ENCODE measurements around the gene RAB11B.
A peak's percentile ranks its signal among the peaks of the same experiment; 100 is the strongest.
"Not testable (repeated sequence)": the region's sequence is repeated elsewhere in the genome, so short reads cannot be mapped to it uniquely, and the experiment has no call there.

Gene RAB11B

DNA sequence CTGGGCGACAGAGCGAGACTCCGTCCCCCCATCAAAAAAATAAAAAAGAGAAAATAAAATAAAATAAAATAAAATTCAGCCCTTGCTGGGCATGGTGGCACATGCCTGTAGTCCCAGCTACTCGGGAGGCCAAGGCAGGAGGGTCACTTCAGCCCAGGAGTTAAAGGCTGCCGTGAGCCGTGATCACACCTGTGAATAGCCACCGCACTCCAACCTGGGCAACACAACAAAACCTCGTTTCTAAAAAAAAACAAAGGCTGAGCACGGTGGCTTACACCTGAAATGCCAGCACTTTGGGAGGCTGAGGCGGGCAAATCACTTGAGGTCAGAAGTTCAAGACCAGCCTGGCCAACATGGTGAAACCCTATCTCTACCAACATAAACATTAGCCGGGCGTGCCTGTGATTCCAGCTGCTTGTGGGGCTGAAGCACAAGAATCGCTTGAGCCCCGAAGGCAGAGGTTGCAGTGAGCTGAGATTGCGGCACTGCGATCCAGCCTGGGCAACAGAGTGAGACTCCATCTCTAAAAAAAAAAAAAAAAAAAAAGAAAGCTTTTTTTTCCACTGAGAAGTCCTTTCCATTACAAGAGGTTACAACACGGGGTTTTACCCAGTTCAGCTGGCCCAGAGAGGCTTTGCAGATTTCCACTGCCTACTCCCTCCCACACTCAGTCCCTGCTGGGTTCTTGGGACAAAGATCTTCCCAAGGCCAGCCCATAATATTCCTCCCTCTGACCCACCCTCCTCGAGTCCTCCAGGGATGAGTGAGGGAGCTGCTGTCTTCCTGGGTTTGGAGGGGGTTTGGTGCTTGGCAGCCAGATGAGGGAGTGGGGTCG is 19.8 kb upstream of the RAB11B start:
- Histone ChIP-seq H3K4me3 (ENCODE audit: low read depth in 1 of 2, low read length in 1 of 2) (no peak overlapping the region), H3K27me3 (peaks cover 38% of the 10 kb centered on the region), H3K36me3 (no peaks in the 10 kb centered on the region), H3K4me1 (ENCODE audit: control insufficient read depth in 1 of 2, insufficient read depth in 1 of 2, low read depth in 1 of 2, low read length in 1 of 2) (no peaks in the 10 kb centered on the region), H3K27ac (no peak overlapping the region), H3K9me3 (no peaks in the 10 kb centered on the region)
- TF ChIP-seq, protein P1, sequence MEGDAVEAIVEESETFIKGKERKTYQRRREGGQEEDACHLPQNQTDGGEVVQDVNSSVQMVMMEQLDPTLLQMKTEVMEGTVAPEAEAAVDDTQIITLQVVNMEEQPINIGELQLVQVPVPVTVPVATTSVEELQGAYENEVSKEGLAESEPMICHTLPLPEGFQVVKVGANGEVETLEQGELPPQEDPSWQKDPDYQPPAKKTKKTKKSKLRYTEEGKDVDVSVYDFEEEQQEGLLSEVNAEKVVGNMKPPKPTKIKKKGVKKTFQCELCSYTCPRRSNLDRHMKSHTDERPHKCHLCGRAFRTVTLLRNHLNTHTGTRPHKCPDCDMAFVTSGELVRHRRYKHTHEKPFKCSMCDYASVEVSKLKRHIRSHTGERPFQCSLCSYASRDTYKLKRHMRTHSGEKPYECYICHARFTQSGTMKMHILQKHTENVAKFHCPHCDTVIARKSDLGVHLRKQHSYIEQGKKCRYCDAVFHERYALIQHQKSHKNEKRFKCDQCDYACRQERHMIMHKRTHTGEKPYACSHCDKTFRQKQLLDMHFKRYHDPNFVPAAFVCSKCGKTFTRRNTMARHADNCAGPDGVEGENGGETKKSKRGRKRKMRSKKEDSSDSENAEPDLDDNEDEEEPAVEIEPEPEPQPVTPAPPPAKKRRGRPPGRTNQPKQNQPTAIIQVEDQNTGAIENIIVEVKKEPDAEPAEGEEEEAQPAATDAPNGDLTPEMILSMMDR (IDR thresholded peaks at IDR 0.05), result no peak

DNA sequence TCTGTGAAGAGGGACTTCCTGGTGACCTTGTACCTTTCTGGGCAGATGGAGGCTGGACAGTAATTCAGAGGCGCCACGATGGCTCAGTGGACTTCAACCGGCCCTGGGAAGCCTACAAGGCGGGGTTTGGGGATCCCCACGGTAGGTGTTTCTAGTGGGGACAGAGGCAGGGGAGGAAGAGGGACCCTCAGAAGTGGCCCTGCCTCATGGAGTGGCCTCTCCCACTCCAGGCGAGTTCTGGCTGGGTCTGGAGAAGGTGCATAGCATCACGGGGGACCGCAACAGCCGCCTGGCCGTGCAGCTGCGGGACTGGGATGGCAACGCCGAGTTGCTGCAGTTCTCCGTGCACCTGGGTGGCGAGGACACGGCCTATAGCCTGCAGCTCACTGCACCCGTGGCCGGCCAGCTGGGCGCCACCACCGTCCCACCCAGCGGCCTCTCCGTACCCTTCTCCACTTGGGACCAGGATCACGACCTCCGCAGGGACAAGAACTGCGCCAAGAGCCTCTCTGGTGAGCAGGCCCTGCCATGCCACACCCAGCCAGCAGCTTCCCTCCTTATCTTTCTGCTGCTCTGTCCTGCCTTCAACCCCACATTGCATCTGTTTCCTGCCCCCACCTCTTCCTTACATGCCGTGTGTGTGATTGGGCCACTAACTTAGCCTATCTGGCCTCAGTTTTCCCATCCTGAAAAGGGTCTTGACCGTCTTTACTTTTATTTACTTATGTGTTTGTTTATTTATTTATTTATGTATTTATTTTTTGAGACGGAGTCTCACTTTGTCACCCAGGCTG is 19.0 kb upstream of the RAB11B start:
- H3K27me3 ChIP-seq, result peaks cover 30% of the 10 kb centered on the region
- TF ChIP-seq, protein P1 (IDR thresholded peaks at IDR 0.05), result no peak
- no peak overlapping the region for H3K27ac ChIP-seq
- H3K36me3 ChIP-seq, result no peaks in the 10 kb centered on the region
- H3K4me3 ChIP-seq (ENCODE audit: low read depth in 1 of 2, low read length in 1 of 2), result no peak overlapping the region
- H3K9me3 ChIP-seq, result no peaks in the 10 kb centered on the region
- H3K4me1 ChIP-seq (ENCODE audit: control insufficient read depth in 1 of 2, insufficient read depth in 1 of 2, low read depth in 1 of 2, low read length in 1 of 2), result no peaks in the 10 kb centered on the region

DNA sequence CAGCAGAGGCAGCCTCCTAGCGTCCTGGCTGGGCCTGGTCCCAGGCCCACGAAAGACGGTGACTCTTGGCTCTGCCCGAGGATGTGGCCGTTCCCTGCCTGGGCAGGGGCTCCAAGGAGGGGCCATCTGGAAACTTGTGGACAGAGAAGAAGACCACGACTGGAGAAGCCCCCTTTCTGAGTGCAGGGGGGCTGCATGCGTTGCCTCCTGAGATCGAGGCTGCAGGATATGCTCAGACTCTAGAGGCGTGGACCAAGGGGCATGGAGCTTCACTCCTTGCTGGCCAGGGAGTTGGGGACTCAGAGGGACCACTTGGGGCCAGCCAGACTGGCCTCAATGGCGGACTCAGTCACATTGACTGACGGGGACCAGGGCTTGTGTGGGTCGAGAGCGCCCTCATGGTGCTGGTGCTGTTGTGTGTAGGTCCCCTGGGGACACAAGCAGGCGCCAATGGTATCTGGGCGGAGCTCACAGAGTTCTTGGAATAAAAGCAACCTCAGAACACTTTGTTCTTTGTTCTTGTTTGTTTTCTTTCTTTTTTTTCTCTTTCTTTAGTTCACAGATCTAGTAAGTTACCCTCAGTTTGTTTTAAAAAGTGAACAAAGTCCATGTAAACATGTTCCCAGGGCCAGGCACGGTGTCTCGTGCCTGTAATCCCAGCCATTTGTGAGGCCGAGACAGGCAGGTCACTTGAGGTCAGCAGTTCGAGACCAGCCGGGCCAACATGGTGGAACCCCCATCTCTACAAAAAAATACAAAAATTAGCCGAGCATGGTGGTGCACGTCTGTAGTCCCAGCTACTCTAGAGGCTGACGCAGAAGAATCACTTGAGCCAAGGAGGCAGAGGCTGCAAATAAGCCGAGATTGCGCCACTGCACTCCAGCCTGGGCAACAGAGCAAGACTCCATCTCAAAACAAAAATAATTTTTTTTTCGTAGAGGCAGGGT is 16.0 kb upstream of the RAB11B start:
- Histone ChIP-seq H3K36me3 (peaks cover 3% of the 10 kb centered on the region), H3K4me1 (ENCODE audit: control insufficient read depth in 1 of 2, insufficient read depth in 1 of 2, low read depth in 1 of 2, low read length in 1 of 2) (no peaks in the 10 kb centered on the region), H3K27me3 (peaks cover under 1% of the 10 kb centered on the region), H3K4me3 (ENCODE audit: low read depth in 1 of 2, low read length in 1 of 2) (no peak overlapping the region), H3K27ac (no peak overlapping the region), H3K9me3 (no peaks in the 10 kb centered on the region)
- TF ChIP-seq, protein P1 (IDR thresholded peaks at IDR 0.05), result no peak

DNA sequence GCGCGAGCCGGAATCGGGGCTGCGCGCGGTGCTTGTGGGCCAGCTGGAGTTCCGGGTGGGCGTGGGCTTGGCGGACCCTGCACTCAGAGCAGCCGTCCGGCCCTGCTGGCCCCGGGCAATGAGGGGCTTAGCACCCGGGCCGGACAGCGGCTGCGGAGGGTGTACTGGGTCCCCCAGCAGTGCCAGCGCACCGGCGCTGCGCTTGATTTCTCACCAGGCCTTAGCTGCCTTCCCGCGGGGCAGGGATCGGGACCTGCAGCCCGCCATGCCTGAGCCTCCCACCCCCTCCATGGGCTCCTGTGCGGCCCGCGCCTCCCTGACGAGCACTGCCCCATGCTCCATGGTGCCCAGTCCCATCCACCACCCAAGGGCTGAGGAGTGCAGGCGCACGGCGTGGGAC is 14.4 kb upstream of the RAB11B start:
- H3K27me3 ChIP-seq, H3K36me3 ChIP-seq: not testable (repeated sequence)

DNA sequence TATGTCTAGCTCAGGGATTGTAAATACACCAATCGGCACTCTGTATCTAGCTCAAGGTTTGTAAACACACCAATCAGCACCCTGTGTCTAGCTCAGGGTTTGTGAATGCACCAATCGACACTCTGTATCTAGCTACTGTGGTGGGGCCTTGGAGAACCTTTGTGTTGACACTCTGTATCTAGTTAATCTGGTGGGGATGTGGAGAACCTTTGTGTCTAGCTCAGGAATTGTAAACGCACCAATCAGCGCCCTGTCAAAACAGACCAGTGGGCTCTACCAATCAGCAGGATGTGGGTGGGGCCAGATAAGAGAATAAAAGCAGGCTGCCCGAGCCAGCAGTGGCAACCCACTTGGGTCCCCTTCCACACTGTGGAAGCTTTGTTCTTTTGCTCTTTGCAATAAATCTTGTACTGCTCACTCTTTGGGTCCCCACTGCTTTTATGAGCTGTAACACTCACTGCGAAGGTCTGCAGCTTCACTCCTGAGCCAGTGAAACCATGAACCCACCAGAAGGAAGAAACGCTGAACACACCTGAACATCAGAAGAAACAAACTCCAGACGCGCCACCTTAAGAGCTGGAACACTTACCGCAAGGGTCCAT is 13.7 kb upstream of the RAB11B start:
- H3K4me3 ChIP-seq (ENCODE audit: low read depth in 1 of 2, low read length in 1 of 2); H3K27ac ChIP-seq; H3K27me3 ChIP-seq; H3K4me1 ChIP-seq (ENCODE audit: control insufficient read depth in 1 of 2, insufficient read depth in 1 of 2, low read depth in 1 of 2, low read length in 1 of 2); H3K9me3 ChIP-seq; H3K36me3 ChIP-seq: not testable (repeated sequence)

More for the DNA sequence above, 14.4 kb upstream of the RAB11B start:
- H3K27ac ChIP-seq; H3K4me3 ChIP-seq (ENCODE audit: low read depth in 1 of 2, low read length in 1 of 2); H3K9me3 ChIP-seq; H3K4me1 ChIP-seq (ENCODE audit: control insufficient read depth in 1 of 2, insufficient read depth in 1 of 2, low read depth in 1 of 2, low read length in 1 of 2): not testable (repeated sequence)

DNA sequence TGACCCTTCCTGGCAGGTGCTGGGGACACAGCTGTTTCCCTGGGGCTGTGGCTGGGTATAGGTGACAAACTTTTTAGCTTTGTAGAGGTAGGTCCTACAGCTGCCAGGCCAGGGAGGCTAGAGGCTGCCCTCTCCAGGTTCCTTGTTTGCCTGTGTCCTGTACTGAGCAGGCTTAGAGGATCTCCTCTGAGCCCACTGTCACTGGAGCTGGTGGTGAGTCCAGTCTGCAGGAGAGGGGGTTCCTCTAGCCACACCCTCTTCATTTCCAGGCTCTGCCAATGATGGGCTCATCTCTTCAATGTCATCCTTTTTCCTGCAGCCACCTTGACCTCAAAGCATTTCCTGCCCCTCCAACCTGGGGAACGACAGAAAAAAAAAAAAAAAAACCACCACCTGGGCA is 12.6 kb upstream of the RAB11B start:
- no peaks in the 10 kb centered on the region for H3K27me3 ChIP-seq
- TF ChIP-seq, protein P1 (IDR thresholded peaks at IDR 0.05), result no peak
- H3K36me3 ChIP-seq, result peaks cover 3% of the 10 kb centered on the region
- H3K4me1 ChIP-seq (ENCODE audit: control insufficient read depth in 1 of 2, insufficient read depth in 1 of 2, low read depth in 1 of 2, low read length in 1 of 2), result no peaks in the 10 kb centered on the region
- no peaks in the 10 kb centered on the region for H3K9me3 ChIP-seq
- no peak overlapping the region for H3K4me3 ChIP-seq (ENCODE audit: low read depth in 1 of 2, low read length in 1 of 2)
- no peak overlapping the region for H3K27ac ChIP-seq

DNA sequence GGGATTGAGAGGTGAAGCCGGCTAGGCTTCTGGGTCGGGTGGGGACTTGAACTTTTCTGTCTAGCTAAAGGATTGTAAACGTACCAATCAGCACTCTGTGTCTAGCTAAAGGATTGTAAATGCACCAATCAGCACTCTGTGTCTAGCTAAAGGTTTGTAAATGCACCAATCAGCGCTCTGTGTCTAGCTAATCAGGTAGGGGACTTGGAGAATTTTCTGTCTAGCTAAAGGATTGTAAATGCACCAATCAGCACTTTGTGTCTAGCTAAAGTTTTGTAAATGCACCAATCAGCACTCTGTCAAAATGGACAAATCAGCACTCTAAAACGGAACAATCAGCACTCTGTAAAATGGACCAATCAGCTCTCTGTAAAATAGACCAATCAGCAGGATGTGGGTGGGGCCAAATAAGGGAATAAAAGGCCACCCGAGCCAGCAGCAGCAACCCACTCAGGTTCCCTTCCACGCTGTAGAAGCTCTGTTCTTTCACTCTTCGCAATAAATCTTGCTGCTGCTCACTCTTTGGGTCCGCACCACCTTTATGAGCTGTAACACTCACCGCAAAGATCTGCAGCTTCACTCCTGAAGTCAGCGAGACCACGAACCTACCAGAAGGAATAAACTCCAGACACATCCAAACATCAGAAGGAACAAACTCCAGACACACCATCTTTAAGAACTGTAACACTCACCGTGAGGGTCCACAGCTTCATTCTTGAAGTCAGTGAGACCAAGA is 10.8 kb upstream of the RAB11B start:
- not testable (repeated sequence) for H3K9me3 ChIP-seq

DNA sequence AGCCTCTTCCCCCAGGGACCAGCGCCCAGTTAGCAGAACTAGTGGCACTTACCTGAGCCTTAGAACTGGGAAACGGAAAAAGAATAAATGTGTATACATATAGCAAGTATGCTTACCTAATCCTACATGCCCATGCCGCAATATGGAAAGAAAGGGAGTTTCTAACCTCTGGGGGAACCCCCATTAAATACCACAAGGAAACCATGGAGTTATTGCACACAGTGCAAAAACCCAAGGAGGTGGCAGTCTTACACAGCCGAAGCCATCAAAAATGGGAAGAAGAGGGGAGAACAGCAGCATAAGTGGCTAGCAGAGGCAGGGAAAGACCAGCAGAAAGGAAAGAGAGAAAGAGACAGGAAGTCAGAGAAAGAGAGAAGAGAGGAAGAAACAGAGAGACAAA is 5.6 kb upstream of the RAB11B start:
- Histone ChIP-seq H3K27ac (peak overlapping the region; percentile 62), H3K4me1 (ENCODE audit: control insufficient read depth in 1 of 2, insufficient read depth in 1 of 2, low read depth in 1 of 2, low read length in 1 of 2) (peaks cover 25 to 30% of the 10 kb centered on the region in 2 experiments)
- H3K27me3 ChIP-seq; H3K9me3 ChIP-seq; H3K4me3 ChIP-seq (ENCODE audit: low read depth in 1 of 2, low read length in 1 of 2); H3K36me3 ChIP-seq: not testable (repeated sequence)

More for the DNA sequence above, 10.8 kb upstream of the RAB11B start:
- H3K27ac ChIP-seq; H3K4me3 ChIP-seq (ENCODE audit: low read depth in 1 of 2, low read length in 1 of 2); H3K4me1 ChIP-seq (ENCODE audit: control insufficient read depth in 1 of 2, insufficient read depth in 1 of 2, low read depth in 1 of 2, low read length in 1 of 2); H3K36me3 ChIP-seq; H3K27me3 ChIP-seq: not testable (repeated sequence)
